Left renal cortex interstitium (tissue), 4 donors: ENCODE results near the gene PRSS27. TPM values are rescaled to one million over a fixed set of nuclear protein-coding genes. Genes with fewer than 3 reads are reported as not detected.

Experiments
- DNase-seq, 4 donors: peaks; one replicate each; pipeline ENCODE4 v3.0.0-alpha.2; 2013; ENCODE audit warnings: low read depth in 4 of 4, low spot score in 2 of 4, missing footprints in 1 of 4
- polyA plus RNA-seq, 4 donors: library from polyadenylated mRNA; unstranded; fragments of 120-200 nt; gene quantifications; one replicate each; pipeline ENCODE4 v1.2.1, GENCODE V29; 2013; ENCODE audit not compliant: insufficient read length in 4 of 4

PRSS27 gene
- polyA plus RNA-seq, 4 donors = 0.92 to 2.5 (median 2.2) TPM

- no peak for DNase-seq
Measured at GRCh38 chr16:2711370-2712062, 8.5 kb downstream of the PRSS27 start.

GRCh38 chr16:2710711-2711231 lies 9.3 kb downstream of the PRSS27 start:
- no peak for DNase-seq

GRCh38 chr16:2710021-2710710 lies 9.9 kb downstream of the PRSS27 start:
- DNase-seq = no peak

- no peak for DNase-seq
Measured at GRCh38 chr16:2709588-2709984, 10.4 kb downstream of the PRSS27 start.

GRCh38 chr16:2708955-2709587 lies 11.0 kb downstream of the PRSS27 start:
- no peak for DNase-seq

GRCh38 chr16:2708290-2708639 lies 11.8 kb downstream of the PRSS27 start:
- DNase-seq = no peak

GRCh38 chr16:2707368-2708289 lies 12.4 kb downstream of the PRSS27 start:
- DNase-seq = no peak

GRCh38 chr16:2706611-2707311 lies 13.3 kb downstream of the PRSS27 start:
- DNase-seq = no peak

- no peak for DNase-seq
Measured at GRCh38 chr16:2706085-2706484, 13.9 kb downstream of the PRSS27 start.

GRCh38 chr16:2705351-2705750 lies 14.7 kb downstream of the PRSS27 start:
- DNase-seq = no peak

- no peak for DNase-seq
Measured at GRCh38 chr16:2704983-2705275, 15.1 kb downstream of the PRSS27 start.

GRCh38 chr16:2704166-2704982 lies 15.7 kb downstream of the PRSS27 start:
- DNase-seq = no peak

GRCh38 chr16:2702871-2703745 lies 16.9 kb downstream of the PRSS27 start:
- no peak for DNase-seq

- DNase-seq = no peak
Measured at GRCh38 chr16:2702438-2702825, 17.6 kb downstream of the PRSS27 start.

GRCh38 chr16:2701713-2702437 lies 18.1 kb downstream of the PRSS27 start:
- DNase-seq = no peak

GRCh38 chr16:2701272-2701671 lies 18.8 kb downstream of the PRSS27 start:
- DNase-seq = no peak

- no peak for DNase-seq
Measured at GRCh38 chr16:2700786-2701185, 19.2 kb downstream of the PRSS27 start.
